ENCODE data around the gene DSC1.

The DSC1 gene

DNA sequence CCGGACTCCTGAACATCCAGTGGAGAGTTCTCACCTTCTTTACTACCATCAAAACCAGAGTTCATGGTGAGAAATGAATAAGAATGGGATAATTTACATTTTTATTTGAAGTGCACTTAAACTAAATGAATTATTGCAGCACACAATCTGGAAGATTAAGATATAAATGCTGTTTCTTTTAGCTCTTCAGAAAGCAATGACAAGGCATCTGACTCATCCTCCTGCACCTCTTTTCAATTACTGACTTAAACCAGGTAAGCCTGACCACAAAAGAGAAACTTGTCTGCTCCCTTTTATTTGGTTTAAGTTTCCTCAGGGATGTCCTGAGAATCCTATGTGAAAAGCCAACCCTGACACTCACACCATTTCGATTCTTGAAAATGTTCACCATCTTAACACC lies 59.7 kb downstream of the DSC1 start:
- no peak for DNase-seq

DNA sequence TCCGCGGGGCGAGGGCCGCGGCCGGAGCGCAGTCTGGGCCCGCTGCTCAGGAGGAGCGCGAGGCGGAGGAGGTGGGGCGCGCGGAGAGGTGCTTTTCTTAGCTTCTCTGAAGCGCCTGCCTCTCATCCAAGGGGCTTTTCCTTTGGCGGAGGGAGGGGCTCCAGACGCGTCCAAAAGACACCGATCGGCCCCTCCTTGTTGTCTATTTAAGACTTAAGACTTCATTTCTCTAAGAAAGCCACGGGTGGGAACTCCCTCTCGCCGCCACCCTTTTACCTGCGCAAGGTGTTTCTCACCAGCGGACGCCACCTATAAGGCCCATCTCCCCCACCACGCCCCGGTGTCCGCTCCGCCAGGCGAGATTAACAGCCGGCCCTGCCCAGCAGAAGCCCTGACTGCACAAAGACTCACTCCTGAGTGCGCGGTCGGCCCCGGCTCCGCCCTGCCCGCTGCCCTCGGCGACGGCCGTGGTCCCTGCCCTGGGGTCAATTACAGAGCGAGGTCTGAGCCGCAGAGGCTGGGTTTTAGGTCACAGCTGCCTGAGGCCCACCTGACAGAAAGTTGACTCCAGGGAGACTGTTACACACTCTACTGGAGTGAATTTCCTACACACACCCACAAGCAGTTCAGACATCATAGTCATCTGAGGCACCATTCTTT lies 60.5 kb downstream of the DSC1 start, which contains the start of gene DSC2:
TSS of gene DSC2 (minus strand) at position 397 of the 660 bp plus-strand sequence. CDS start 450 bp downstream, outside the sequence.
- no peak for DNase-seq

DNA sequence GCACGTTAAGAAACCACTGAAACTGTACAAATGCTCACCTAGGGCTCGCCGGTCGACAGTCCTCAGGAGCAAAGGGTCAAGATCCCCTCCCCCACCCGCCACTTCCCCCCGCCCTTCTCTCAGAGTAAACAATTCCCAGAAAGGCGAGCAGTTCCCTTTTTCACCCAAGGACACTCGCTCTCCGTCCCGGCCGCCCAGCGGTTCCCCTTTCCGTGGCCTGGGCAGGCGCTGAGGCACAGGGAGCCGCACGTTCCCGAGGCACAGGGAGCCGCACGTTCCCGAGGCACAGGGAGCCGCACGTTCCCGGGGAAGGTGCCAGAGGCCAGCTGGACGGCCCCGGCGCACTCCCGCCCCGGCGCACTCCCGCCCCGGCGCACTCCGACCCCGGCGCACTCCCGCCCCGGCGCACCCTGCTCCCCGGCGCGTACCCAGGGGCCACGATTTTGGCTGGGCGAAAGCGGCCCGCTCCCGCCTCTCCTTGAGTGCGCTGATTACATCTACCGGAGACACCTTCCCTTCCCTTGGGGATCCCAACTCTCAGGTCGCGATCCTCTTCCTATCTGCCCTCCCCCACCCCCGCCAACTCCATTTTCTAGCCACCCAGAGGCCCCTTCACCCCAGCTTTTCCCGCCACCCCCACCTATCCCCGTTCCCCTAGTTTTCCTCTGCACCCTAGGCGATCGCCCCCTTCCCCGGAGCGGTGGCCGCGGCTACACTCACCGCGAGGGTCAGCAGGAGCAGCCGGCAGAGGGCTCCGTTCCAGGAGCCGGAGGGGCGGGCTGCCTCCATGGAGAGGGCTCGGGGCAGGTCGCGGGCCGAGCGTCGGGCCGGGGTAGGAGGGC lies 61.3 kb downstream of the DSC1 start:
- no peak for DNase-seq

DNA sequence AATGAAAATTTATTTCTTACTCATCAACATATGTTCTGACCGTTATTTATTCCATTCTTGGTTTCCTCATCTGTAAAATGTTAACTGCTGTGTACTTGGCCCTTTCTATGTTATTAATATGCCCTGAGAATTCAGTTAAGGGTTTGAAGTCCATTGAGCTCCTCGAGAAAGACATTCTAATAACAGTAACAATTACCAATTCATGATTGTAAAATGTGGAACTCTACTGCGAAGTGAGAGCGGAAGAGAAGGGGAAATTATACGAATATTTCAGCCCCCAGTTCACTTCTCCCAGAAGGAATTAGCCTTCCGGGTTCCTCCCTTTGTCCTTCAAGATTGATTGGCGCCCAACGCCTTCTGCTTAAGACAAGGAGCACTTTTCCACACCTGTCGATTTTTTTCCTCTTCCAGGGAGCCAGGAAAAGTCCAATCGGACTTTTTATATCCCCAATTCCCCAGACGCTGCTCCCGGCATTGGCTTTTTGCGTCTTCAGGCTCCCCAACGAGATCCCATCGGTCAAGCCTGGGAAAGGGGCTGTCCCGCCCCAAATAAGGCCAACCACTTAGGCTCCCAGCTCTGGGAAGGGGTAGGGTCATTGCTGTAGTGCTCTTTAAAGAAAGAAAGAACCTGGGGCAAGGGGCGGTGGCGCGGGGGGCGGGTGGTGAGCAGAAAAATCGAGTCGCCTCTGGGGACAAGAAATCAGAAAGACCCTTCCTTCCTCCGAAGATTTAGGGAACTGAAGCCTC lies 62.0 kb downstream of the DSC1 start:
- DNase-seq, result no peak

DNA sequence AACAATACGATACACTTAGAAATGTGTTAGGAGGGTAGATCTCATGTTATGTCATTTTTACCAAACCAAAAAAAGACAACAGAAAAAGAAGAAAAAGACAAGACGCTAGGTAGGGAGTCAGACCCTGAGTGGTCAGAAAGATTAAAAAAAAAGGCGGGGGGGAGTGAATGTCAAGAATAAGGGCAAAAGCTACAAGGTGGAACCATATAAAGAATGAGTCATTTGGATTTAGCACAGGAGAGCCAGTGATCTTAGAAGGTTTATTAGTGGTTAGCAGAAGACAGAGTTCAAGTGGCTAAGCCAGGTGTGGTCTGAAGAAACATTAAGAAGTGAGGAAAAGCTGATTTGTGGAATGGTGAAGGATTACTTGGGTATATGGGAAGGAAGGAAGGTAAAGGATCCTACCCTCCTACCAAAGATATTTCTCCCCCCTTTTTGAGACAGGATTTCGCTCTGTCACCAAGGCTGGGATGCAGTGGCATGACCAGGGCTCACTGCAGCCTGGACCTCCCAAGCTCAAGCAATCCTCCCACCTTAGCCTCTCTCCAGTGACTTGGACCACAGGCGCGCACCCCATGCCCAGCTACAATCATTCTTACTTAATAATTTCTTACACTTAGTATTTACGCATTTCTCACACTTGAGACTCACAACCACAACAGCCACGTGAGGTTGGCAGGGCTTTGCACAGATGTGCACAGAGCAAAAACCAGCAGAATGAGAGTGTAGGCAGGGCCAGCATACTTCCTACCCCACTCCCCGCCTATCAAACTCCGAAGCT lies 63.0 kb downstream of the DSC1 start:
- DNase-seq, result no peak

DNA sequence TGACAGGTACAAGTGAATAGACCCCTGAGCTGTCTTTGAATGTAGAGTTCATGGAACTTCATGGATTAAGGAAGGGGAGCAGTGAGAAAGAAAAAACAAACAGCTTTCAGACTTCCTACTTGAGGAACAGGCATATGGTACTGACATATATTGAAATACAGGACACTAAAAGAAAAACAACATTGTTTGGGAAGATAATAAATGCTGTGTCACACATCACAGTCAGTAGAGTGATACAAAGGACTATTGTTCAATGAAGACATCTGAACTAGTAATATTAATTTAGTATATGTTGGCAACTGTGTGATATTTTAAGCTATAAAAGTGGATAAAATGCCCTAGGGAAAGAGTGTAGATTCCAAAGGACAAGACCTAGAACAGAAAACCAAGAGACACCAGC lies 63.8 kb downstream of the DSC1 start:
- DNase-seq, result no peak

DNA sequence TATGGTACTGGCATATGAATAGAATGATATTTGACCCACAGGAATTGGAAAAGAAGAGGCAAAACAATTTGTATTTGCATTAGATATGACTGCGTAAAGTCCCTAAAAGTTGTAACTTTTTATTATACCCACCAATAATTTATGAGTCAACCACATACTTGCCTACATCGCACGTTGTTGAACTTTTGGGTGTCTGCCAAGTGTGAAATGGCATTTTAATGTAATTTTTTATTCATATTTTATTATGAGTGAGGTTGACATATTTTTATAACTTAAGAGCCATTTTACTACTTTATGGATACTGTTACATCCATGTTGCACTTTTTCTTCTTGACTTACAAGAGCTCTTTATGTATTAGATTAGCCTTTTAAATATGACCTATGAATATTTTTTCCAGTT lies 65.0 kb downstream of the DSC1 start:
- DNase-seq, result no peak

DNA sequence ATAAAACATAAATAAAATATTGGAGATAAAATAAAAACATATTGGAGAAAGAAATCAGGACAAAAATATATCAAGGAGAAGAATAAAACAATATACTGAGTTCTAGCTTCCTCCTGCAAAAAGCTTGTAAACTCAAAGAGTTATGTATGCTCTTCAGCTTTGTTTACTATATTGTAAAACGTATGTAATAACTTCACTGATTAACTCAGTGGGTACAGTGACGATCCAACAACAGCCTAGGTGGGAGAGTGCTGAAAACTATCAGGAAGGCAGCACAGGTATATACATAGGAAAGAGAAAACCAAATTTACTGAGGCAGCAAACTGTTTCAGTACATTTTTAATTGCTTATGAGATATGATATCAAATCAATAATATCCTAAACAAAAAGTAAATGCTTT lies 68.8 kb downstream of the DSC1 start:
- no peak for DNase-seq

DNA sequence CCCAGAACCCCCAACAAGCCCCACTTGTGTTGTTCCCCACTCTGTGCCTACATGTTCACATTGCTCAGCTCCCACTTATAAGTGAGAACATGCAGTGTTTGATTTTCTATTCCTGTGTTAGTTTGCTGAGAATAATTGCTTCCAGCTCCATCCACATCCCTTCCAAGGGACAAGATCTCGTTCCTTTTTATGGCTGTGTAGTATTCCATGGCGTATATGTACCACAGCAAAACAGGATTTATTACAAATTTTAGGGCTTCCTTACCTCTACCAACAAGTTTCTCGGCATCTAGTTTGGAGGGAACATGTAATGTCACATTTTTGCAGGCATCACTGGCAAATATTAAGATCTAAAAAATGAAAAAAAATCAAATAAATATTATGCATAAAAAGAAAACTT lies 69.4 kb downstream of the DSC1 start:
- no peak for DNase-seq

DNA sequence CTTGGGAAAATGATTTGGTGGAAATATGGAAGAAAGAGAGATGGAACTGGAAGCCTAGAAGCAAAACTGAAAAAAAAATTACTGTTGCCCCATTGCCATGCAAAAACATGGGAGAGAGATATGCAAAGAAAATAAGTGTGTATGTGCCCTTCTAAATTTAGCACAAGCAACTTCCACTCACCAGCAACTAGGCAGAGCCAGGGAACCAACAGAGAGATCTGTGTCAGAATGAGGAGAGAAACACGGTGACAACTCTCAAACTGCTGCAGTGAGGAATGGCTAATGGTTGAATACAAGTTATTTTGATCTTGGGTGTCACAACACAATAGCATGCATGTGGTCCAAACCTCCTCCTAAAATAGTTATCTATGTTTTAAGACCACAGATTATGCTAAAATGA lies 71.3 kb downstream of the DSC1 start:
- DNase-seq, result no peak

DNA sequence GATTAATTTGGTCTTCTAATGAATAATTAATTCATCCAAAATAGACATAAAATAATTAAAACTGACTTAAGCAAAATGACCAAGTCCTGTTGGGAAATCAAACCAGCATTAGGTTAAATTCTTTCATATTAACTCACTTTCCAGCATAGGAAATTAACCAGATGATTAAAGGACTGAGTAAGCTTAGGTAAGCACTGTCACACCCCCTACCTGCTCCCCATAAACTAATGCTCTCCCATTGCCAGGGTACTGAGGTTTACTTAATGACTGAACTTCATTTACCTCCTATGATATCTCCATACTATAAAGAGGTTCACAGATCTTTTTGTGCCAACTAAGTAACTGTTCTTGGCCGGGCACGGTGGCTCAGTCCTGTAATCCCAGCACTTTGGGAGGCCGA lies 74.1 kb downstream of the DSC1 start:
- no peak for DNase-seq

DNA sequence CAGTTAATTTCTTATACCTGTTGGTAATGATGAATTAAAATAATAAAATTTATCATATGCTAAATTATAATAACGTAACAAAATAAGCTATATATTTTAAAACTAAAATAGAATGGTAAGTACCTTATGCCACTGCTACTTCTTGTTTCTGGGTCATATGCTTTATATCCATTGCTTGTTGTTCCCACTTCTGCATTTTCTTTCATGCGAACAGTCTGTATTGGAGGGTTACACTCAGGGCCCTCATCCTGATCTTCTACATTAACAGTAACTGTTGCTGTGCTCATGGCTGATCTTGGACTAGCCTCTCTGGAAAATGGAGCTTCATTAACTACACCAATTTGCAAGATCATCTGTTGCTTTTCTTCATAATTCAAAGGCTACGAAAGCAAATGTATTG lies 82.7 kb downstream of the DSC1 start:
- DNase-seq, result no peak

Measured in activated CD4-positive, alpha-beta T cell treated with anti-CD3 and anti-CD28 coated beads for 48 hours (primary cell).